PC-3 (cell line): ENCODE measurements around the gene C3orf22.

Experiments used
- EZH2 ChIP-seq: fragments of 300-600 bp; sonication (generic); IDR thresholded peaks from one replicate; pipeline ENCODE4 v1.6.1; 2017; ENCODE audit warnings: antibody characterized with exemption, mild to moderate bottlenecking, low read length; ENCODE audit not compliant: unreplicated experiment
- TF ChIP-seq, protein P1 (sequence below): fragments of 300-600 bp; sonication (generic); conservative IDR thresholded peaks from 2 replicates; pipeline ENCODE4 v1.5.1; 2017; ENCODE audit warnings: antibody characterized with exemption, low read depth, mild to moderate bottlenecking, low read length

- TF ChIP-seq, protein P1, sequence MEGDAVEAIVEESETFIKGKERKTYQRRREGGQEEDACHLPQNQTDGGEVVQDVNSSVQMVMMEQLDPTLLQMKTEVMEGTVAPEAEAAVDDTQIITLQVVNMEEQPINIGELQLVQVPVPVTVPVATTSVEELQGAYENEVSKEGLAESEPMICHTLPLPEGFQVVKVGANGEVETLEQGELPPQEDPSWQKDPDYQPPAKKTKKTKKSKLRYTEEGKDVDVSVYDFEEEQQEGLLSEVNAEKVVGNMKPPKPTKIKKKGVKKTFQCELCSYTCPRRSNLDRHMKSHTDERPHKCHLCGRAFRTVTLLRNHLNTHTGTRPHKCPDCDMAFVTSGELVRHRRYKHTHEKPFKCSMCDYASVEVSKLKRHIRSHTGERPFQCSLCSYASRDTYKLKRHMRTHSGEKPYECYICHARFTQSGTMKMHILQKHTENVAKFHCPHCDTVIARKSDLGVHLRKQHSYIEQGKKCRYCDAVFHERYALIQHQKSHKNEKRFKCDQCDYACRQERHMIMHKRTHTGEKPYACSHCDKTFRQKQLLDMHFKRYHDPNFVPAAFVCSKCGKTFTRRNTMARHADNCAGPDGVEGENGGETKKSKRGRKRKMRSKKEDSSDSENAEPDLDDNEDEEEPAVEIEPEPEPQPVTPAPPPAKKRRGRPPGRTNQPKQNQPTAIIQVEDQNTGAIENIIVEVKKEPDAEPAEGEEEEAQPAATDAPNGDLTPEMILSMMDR = no peak
- no peak for TF ChIP-seq EZH2
Observed at GRCh38 chr3:126546013-126546412, 12.7 kb downstream of the C3orf22 start.
